NCI-H345 (cell line): Measurements from ENCODE around the gene CASKIN1.

Source experiments
- DNase-seq: peaks from one replicate; lab custom pipeline; 2025; lab: John Stamatoyannopoulos, UW

The CASKIN1 gene

DNA sequence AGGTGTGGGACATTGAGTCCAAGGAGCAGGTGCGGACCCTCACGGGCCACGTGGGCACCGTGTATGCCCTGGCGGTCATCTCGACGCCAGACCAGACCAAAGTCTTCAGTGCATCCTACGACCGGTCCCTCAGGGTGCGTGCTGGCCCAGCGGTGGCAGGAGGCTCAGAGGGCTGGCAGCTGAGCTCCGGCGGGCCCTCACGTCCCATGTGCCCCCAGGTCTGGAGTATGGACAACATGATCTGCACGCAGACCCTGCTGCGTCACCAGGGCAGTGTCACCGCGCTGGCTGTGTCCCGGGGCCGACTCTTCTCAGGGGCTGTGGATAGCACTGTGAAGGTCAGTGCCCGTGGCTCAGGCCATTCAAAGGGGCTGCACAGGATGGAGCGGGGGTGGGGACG lies 20.4 kb downstream of the CASKIN1 start:
- no peak for DNase-seq

GRCh38 chr16:2175454-2175853 lies 21.0 kb downstream of the CASKIN1 start:
- DNase-seq = no peak

DNA sequence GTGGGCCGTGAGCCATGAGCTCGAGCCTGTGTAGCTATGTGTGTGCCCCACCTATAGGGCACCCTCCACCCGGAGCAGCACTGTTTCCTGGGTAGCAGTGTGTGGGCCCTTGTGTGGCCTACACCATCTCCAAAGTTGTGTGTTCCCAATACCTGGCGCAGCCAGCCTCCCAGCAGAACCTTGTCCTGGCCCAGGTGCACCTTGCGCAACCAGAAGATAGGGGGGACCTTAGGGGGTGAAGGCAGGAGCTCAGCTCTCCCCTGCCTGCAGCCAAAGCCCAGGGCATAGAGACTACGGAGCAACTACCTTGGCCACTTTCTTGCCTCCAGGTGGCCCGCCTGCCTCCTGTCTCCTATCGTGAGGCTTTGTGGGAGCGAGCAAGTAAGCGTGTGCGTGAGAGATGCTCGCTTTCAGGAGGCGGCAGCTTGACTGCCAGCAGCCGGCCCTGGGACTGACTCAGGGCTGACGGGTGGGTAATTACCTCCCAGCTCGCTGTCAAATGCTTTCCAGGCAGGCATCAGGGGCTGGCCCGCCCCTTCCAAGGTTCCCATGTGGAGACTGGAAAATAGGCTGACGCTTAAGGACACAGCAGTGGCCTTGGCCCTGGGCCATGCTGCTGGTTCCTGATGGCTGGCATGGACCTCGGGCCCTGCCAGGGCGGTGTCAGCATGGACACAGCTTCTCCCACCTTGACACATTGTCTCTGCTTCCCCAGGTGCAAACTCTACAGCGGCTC lies 21.8 kb downstream of the CASKIN1 start:
- no peak for DNase-seq

- DNase-seq = no peak
These were observed 22.5 kb downstream of the CASKIN1 start for GRCh38 chr16:2173916-2174315.

DNA sequence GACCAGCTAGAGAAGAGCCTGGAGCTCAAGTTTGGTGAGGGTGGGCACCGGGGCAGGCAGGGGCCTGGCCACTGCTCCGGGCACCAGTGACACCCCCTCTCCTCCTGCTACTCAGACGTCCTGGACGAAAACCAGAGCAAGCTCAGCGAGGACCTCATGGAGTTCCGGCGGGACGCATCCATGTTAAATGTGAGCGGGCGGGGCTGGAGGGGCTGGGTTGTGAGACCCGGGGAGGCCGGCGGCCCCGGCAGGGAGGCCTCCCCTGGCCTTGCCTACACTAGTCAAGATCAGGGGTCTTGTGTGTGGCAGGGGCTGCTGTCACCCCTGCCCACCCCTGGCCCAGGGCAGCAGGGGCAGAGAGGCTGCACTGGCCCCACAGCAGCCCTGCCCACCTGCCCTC lies 23.0 kb downstream of the CASKIN1 start:
- DNase-seq = no peak

- DNase-seq = no peak
These were observed 23.6 kb downstream of the CASKIN1 start for GRCh38 chr16:2172688-2173335.

- no peak for DNase-seq
These were observed 24.7 kb downstream of the CASKIN1 start for GRCh38 chr16:2171601-2172178.

- no peak for DNase-seq
These were observed 25.6 kb downstream of the CASKIN1 start for GRCh38 chr16:2170587-2171435.

- DNase-seq = no peak
These were observed 26.3 kb downstream of the CASKIN1 start for GRCh38 chr16:2170080-2170479.

- no peak for DNase-seq
These were observed 29.3 kb downstream of the CASKIN1 start for GRCh38 chr16:2167068-2167638.

GRCh38 chr16:2166263-2167067 lies 29.9 kb downstream of the CASKIN1 start:
- no peak for DNase-seq

DNA sequence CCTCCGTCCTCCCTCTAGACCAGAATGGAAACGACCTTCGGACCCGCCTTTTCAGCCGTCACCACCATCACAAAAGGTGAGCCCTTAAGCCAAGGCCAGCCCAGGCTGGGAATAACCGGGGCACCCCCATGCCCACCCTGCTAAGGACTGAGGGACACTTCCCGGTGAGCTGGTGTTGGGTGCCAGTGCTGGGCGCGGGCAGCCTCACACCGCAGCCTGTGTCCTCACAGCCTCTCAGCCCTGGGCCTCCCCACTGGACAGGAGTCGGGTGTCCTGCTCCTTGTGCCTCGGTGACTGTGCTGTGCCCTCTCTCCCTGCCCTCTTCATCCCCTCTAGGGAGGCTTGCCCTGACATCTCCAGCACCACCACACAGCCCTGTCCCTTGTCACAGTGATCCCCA lies 30.5 kb downstream of the CASKIN1 start:
- no peak for DNase-seq

DNA sequence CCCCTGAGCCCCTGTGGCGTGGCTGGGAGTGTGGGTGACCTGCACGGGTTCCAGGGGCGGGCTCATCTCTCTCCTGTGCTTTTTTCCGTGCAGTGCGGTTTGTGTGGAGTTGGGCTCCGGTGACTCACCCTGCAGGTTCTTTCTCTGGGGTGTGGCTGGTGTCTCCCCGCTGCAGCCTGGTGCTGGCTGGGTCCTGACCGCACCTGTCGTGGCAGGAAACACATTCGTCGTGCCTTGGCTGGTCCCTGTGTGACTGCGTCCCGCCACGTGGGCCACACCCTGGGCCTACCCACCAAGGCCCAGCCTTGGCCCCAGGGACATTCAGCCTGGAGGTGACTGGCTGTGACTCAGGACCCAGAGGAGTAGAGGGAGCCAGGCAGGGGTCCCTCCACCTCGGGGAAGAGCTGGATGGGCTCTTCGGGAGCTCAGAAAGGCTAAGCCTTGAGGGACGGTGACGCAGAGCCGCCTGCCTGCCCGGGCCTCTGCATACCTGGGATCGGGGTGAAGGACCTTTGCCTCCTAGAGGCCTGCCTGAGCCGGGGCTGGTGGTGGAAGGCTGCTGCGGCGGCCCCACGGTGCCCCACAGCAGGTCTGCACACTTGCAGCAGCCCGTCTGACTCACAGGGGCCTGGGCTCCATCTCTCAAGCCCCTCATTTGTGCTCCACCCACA lies 33.1 kb downstream of the CASKIN1 start:
- DNase-seq = no peak

GRCh38 chr16:2162676-2163118 lies 33.7 kb downstream of the CASKIN1 start:
- DNase-seq = no peak

- DNase-seq = no peak
These were observed 34.5 kb downstream of the CASKIN1 start for GRCh38 chr16:2161911-2162310.

DNA sequence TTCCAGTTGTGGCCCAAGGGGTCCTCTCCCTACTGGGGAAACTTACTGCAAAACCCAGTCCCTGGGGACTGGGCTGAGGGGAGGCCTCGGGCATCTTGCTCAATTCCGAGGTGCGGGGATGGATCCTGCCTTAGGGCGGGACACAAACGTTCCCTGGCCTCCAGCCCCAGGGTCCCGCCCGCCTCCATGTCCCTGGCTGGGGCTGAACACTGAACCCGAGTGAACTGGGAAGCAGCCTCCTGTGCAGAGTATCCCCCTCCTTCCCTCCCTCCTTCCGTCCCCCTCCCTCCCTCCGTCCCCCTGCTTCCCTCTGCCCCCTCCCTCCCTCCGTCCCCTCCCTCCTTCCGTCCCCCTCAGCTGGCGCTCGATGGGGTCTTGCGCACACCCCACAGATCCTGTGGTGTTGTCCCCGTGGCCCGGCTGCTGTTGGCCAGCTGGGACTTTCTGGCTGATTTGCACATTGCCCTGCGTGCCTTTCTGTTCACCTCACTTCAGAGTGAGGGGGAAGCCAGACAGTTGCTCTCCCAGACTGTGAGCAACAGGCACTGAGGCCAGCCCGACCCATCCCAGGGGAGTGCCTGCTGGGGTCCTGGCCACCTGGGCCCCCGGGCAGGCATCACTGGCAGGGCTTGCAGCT lies 35.4 kb downstream of the CASKIN1 start:
- DNase-seq = no peak

DNA sequence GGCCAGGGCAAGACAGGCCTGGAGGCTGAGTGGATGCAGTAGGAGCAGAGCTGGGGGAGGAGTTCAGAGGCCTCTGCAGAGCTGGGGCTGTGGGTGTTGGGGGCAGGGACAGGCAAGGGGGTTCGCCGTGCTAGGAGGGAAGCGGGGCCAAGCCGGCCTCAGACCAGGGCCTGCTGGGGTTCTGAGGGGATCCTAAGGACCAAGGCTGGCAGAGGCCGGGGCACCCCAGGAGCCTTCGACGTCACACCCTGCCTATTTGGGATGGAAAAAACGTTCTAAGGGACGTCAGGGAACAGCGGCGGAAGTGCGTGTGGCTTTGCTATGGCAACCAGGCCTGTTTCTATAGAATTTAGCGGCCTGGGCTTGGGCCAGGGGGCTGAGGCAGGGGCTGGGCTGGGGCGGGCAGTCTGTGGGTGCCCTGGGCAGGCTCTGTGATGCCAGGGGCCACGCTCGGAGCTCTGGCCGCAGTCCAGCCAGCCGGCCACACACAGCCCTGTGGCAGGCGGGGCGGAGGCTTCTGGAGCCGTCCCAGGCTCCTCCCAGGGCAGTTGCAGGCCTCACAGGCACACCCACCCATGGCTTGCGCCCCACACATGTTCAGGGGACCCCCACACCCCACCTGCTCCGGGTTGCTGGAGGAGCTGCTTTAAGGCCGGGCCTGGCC lies 37.1 kb downstream of the CASKIN1 start:
- no peak for DNase-seq

DNA sequence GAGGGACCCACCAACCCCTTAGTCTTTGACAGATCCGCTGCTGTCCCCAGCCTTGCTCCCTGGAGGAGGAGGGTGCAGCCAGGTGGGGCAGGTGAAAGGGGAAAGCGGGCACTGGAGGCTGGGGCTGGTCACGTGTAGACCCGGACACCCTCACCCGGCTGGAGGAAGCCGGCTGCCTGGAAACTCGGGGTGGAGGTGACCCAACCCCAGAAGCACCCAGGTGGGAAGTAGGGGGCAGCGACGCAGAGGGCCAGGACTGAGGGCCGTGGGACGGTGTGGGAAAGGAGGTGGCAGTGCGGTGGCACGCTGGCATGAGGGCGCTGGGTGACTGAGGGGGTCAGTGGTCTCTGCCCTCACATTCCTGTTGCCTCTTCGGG lies 38.2 kb downstream of the CASKIN1 start:
- DNase-seq = no peak

DNA sequence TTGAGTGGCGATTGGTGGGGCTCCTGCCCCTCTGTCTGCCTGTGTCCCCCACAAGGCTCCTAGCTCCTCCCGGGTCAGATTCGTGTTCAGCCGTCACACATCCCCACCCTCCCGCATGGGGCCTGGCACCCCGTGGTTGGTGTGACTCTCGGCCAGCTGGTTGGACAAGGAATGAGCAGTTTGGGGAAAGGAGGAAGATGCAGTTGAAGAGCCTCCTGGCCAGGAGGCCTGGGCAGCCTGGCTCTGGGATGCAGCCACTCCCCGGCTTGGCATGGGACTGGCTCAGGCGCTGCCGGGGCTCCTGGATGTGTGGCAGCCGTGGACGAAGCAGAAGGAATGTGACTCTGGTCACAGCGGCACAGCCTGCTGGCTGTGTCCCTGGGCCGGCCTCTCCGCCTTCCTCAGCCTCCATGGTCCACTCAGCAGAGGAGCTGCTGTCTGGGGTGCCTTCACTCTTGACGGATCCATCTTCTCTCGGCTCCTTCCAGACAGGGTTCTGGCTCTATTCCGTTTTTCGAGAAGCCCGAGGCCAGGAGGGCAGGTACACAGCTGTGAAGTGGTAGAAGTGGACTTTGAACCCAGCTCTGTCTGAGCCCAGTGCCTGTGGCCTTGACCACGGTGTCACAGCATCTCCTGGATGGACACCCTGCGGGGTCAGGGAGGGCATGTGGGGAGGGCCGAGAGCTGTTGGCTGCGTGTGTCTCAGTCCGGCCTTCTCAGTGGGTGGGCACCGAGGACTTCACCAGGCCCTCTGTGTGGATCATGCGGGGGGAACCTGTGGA lies 38.7 kb downstream of the CASKIN1 start:
- no peak for DNase-seq
